ENCODE measurements around the gene PLEKHM1.

- TF ChIP-seq POLR2A (IDR thresholded peaks at IDR 0.05) (no peak), POLR2AphosphoS5 (IDR thresholded peaks at IDR 0.05) (peak in 2 of 3 donors; percentile 9 to 13), CTCF (IDR thresholded peaks at IDR 0.05 in 8 of 11, conservative IDR thresholded peaks at IDR 0.05 in 3 of 11) (no peak)
Observed at GRCh38 chr17:45403906-45404490, 86.5 kb downstream of the PLEKHM1 start.

Measured in spleen (tissue), 7 donors.